Skin of body (tissue), 2 donors: ENCODE data around the gene GRK5. TPM values are rescaled to one million over a fixed set of nuclear protein-coding genes. Genes with fewer than 3 reads are reported as not detected.

Experiments
- DNase-seq: peaks from one replicate; lab custom pipeline; 2025; lab: John Stamatoyannopoulos, UW
- total RNA-seq: library from RNA; depleted of rRNA; stranded (reverse); fragments of >200 nt; gene quantifications from one replicate; pipeline ENCODE4 v1.2.3, GENCODE V29; 2014

GRK5 gene
- total RNA-seq, 1 donor from 2014 or later: 10.7 TPM

DNA sequence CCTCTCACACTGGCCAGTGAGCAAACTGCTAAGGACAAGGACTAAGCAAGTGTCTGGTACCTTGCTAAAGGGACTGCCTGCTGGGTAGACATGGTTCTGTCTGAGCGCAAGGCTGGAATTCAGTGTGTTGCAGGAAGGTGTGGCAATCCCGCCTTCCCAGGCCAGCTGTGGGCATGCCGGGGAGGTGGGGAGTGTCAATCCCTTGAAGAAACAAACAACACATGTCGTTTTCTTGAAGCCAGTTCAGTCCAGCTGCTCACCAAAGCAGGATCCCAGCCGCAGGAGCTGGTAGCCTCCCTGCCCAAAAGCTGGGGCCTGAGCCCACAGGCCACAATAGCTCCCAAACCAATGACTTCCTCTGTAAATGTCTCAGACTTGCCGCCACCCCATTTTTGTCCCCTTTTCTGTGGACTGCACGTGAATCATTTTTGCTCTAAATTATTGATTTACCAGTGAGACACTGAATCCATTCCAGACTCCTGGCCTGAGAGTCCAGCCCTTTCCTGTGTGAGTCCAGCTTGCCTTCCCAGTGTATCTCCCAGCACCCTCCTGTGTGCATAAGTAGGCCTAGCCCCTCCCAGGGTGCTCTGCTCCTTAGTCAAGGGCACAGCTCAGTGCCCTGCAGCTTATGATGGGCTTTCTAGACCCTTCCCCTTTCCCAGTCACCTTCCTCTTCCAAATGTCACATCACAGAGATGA, 168.4 kb downstream of the GRK5 start:
- no peak for DNase-seq

GRCh38 chr10:119377451-119377957, 170.1 kb downstream of the GRK5 start:
- peak; percentile 72 for DNase-seq

DNA sequence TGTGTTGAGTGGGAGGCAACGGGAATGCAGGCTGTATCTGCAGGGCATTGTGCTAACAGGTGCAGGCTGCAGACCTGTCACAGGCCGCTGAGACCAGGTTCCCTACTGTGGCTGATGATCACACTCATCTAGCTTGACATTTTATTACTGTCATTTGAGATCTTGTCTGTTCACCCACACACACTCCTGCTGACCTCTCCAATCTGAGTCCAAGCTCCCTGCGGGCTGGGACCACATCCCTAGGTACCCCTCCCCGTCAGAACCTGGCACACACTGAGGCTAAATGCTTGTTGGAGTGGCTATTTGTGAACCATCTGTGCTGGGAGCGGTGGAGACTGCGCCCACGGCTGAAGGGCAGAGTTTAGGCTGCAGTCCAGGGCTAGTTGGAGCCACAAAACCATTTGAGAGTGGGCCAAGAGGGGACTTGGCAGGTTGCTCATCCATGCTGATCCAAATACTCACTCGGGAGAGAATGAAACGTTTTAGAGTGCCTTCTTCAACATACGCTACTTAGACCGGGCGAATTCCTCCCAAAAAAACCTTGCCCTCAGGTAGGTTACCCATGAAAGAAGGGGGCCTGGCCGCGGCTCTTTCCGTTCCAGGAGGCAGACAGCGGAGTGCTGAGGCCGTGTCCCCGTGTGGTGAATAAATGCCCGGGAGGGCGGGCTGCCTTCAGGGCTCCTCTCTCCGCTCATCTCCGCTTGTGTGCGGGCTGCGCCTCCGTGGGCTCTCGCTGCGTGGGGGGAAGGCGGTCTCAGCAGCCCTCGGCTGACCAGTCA, 170.8 kb downstream of the GRK5 start:
- DNase-seq: peak; percentile 36

- no peak for DNase-seq
Observed at GRCh38 chr10:119378737-119379067, 171.3 kb downstream of the GRK5 start.

GRCh38 chr10:119379466-119380071, 172.2 kb downstream of the GRK5 start:
- no peak for DNase-seq

- DNase-seq: no peak
Observed at GRCh38 chr10:119383174-119383856, 175.9 kb downstream of the GRK5 start.

GRCh38 chr10:119384127-119384526, 176.8 kb downstream of the GRK5 start:
- DNase-seq: no peak

GRCh38 chr10:119386666-119387065, 179.3 kb downstream of the GRK5 start:
- no peak for DNase-seq

DNA sequence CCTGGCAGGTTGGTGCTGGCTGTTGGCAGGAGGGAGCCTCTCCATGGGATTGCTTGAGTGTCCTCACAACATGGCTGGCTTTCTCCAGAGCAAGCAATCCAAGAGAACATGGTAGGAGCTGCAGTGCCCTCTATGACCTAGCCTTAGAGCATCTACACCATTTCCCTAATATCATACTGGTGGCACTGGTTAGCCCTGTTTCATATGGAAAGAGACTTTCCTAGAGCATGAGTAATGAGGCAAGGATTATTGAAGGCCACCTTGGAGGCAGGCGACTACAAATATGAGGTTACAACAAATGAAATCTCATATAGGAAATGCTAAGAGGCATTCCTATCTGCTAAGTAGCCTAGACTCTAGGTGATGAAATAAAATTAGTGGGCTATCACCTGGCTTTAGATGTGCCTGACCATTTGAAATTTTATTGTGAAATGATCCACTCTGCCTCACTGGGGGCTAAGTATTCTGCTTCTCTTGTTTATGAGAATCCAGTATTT, 181.5 kb downstream of the GRK5 start:
- no peak for DNase-seq

GRCh38 chr10:119391440-119392251, 184.3 kb downstream of the GRK5 start:
- peak; percentile 75 for DNase-seq

DNA sequence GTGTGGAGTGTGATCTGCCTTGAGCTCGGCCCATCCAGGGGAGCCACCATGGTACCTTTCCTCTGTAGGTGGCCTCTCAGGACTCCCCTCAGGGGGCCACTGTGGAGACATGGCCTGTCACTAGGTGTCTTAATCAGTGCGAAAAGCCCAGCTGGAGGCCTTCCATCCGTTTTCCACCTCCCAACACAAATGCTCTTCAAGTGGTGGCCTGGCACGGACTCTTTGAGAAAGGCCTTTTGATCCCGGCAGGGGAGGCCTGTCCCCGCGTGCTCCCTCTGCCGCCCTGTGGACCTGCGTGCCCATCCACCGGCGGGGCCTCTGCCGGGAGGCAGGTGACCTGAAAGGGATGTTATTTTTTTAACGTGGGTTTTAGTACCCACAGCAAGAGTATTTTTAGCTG, 185.6 kb downstream of the GRK5 start:
- no peak for DNase-seq

GRCh38 chr10:119393421-119393820, 186.1 kb downstream of the GRK5 start:
- no peak for DNase-seq

DNA sequence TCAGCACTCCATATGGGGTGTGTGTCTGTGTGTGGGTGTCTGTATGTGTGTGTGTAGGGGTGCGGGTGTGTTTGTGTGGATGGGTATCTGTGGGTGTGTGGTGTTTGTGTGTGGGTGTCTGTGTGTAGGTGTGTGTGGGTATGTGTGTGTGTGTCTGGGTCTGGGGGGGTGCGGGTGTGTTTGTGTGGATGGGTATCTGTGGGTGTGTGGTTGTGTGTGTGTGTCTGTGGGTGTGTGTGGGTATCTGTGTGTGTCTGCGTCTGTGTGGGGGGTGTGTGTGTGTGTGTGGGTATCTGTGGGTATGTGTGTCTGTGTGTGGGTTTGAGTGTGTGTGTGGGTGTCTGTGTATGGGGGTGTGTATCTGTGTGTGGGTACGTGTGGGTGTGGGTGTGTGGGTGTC, 186.5 kb downstream of the GRK5 start:
- DNase-seq: no peak

- DNase-seq: no peak
Observed at GRCh38 chr10:119394657-119395279, 187.4 kb downstream of the GRK5 start.

- DNase-seq: no peak
Observed at GRCh38 chr10:119395280-119396007, 188.1 kb downstream of the GRK5 start.

DNA sequence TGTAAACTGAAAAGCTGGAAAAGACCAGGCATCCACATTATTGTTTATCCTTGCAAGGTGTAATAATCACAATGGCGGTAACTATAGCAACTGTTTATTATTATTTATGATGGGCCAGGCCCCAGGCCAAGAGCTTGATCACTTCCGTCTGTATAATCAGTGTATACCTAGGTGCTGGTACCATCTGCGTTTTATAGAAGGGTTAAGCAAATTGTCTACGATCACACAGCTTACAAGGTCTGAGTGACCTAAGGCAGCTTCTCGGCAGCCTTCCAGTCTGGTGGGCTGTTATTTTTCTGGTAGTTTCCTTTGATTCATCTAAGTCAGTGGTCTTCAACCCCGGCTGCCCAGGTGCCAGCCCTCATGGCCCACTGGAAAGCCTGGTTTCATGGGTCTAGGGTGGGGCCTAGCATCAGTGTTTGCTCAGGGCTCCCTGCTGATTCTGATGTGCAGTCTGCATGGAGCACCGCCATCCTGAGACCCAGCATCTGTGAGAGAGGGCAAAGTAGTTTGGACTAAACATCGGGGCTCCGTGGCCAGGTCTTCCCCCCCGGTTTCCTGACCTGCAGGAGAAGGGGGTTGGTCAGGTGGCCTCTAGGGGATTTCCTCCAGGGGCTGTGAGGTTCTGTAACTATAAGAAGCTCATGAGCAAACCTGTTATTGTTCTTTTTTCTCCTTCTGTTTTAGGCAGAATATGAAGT, 188.8 kb downstream of the GRK5 start:
- no peak for DNase-seq

DNA sequence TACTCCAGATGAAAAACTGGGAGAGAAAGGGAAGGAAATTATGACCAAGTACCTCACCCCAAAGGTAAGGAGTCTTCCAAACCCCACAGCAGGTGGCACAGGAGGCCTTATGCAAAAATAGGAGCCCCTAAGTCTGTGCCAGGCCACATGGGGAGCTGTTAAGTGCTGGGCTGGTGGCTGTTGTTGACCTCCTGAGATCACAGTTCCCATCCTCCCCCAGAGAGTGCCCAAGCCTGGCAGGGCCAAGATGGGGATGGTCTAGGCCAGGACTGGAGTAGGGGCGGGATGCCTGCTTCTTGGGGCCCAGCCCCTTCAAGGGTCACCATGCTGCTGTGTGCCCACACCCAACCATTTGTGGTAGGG, 189.3 kb downstream of the GRK5 start:
- DNase-seq: no peak

- no peak for DNase-seq
Observed at GRCh38 chr10:119397416-119397815, 190.0 kb downstream of the GRK5 start.

DNA sequence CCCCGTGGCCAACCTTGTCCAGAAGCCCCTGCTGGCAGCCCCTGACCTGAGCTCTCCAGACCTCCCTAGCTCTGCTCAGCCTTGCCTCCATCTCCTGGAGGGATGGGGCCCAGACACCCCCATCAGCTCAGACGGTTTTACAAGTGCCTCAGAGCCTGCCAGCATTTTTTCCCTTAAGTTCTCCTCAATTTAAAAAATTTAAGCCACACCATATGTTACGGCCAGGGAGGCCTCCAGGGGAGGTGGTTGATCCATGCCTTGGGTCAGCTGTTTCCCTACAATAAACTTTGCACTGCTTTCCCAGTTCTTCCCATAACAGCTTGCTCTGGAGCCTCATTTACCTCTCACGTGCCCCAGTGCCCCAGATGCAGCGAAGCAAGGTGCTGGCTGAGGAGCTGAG, 191.6 kb downstream of the GRK5 start:
- DNase-seq: no peak
